Testis (tissue), 3 donors: ENCODE data around the gene PEAR1. TPM values are rescaled to one million over a fixed set of nuclear protein-coding genes. Genes with fewer than 3 reads are reported as not detected.

Experiments
- DNase-seq: peaks from one replicate; pipeline ENCODE4 v3.0.0-alpha.2; 2019
- H3K27ac ChIP-seq, 2 donors: fragments of 200-600 bp; sonication (generic); one replicate each; pipeline ENCODE4 v1.5.1; 2019
- H3K27me3 ChIP-seq: fragments of 200-600 bp; sonication (generic); one replicate; pipeline ENCODE4 v1.5.1; 2019
- H3K36me3 ChIP-seq: fragments of 200-600 bp; sonication (generic); one replicate; pipeline ENCODE4 v1.5.1; 2017; ENCODE audit warnings: low read depth; ENCODE audit errors: missing control alignments
- H3K4me1 ChIP-seq: fragments of 200-600 bp; sonication (generic); one replicate; pipeline ENCODE4 v1.5.1; 2019
- H3K4me3 ChIP-seq, 2 donors: fragments of 200-600 bp; sonication (generic); one replicate each; pipeline ENCODE4 v1.5.1; 2017 to 2019
- H3K9me3 ChIP-seq: fragments of 200-600 bp; sonication (generic); one replicate; pipeline ENCODE4 v1.5.1; 2017
- POLR2A ChIP-seq: fragments of 450-650 bp; IDR thresholded peaks from one replicate; pipeline ENCODE4 v1.6.1; 2017; ENCODE audit warnings: antibody characterized with exemption, mild to moderate bottlenecking, moderate library complexity
- WGBS, 2 donors: methylation state at CpG; one replicate each; pipeline ENCODE4 v1.1.5; 2018; 5-methylcytosine and 5-hydroxymethylcytosine counted together
- intact Hi-C: fragments of 100-400 bp; cut with DNase I; formaldehyde crosslinking; loops from one replicate; pipeline ENCODE4 v1.15.1; 2023; ENCODE audit warnings: low total_unique reads
- polyA plus RNA-seq: library from polyadenylated mRNA; stranded (reverse); fragments of 350-450 nt; fragmentation: Illumina TruSeq; extraction: RNeasy Lipid Tissue Mini Kit (QIAGEN cat#74804); gene quantifications from one replicate; pipeline ENCODE4 v1.2.3, GENCODE V29; 2014; ENCODE audit warnings: low read depth, low replicate concordance; ENCODE audit not compliant: insufficient read depth
- total RNA-seq, 2 donors: library from RNA; depleted of rRNA; stranded (reverse); fragments of >200 nt; gene quantifications; one replicate each; pipeline ENCODE4 v1.2.3, GENCODE V29; 2016
- TF ChIP-seq, protein P1 (sequence below), 3 experiments: fragments of 450-650 bp in 2 of 3; fragments of 200-600 bp in 1 of 3; sonication (generic) in 1 of 3; IDR thresholded peaks; one replicate each; pipeline ENCODE4 v1.5.1; 2016 to 2019; ENCODE audit warnings: antibody characterized with exemption in 3 of 3, mild to moderate bottlenecking in 2 of 3, moderate library complexity in 1 of 3

Gene PEAR1
- total and polyA plus RNA-seq, 3 donors from 2014 or later, result 10.5 to 13.8 (median 13.8) TPM

DNA sequence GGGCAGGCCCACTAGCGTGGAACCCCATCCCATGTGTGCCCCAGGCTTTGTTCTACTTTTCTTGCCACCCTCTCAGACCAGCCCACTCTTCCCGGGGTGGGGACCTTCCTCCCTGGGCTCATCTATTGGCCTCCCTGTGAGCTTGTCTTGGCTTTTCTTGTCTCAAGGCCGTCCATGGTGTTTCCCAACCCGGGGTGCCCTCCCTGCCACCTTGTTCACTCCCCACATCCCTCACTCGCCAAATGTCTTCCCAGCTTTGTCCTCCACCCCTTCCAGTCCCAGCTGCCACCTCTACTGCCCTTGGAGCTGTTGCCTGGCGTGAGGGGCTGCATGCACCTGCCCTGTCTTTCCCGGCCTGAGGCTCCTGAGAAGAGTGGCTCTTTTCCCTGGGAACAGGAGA, 45.3 kb downstream of the PEAR1 start:
- Histone ChIP-seq H3K27me3 (no peaks in the 10 kb centered on the region), H3K4me1 (no peaks in the 10 kb centered on the region), H3K4me3 (no peak overlapping the region), H3K27ac (no peak overlapping the region), H3K9me3 (no peaks in the 10 kb centered on the region), H3K36me3 (no peaks in the 10 kb centered on the region)
- TF ChIP-seq POLR2A, result no peak
- TF ChIP-seq, protein P1, sequence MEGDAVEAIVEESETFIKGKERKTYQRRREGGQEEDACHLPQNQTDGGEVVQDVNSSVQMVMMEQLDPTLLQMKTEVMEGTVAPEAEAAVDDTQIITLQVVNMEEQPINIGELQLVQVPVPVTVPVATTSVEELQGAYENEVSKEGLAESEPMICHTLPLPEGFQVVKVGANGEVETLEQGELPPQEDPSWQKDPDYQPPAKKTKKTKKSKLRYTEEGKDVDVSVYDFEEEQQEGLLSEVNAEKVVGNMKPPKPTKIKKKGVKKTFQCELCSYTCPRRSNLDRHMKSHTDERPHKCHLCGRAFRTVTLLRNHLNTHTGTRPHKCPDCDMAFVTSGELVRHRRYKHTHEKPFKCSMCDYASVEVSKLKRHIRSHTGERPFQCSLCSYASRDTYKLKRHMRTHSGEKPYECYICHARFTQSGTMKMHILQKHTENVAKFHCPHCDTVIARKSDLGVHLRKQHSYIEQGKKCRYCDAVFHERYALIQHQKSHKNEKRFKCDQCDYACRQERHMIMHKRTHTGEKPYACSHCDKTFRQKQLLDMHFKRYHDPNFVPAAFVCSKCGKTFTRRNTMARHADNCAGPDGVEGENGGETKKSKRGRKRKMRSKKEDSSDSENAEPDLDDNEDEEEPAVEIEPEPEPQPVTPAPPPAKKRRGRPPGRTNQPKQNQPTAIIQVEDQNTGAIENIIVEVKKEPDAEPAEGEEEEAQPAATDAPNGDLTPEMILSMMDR (IDR thresholded peaks at IDR 0.05), result no peak
- 61 to 64% methylated on average over 7 of the region's 7 CpGs for WGBS, 2 donors
- DNase-seq, result no peak
- intact Hi-C loops, result no loop called here

DNA sequence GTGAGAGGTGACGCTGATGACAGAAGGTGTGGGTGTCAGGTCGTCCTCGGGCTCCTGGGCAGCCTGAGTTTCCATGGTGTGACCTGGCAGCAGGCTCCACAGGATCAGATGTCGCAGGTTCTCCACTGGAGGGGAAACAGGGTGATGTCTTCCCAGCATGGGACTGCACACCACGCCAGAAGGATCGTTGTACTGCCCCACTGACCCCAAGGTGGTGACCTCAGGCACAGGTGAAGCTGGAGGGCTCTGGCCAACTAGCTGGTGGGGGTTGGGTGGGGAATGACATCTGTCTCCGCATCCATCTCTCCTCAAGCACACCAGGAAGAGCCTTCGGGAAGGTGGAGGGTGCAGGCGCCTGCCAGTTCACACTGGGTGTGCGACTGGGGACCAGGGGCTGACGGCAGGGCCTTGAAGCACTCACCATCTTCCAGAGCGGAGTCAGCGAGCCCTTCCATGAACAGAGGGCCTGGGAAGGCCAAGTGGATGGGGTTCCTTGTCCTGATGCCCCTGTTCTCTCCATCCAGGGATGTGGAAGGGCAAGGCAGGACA, 46.3 kb downstream of the PEAR1 start:
- no peak for TF ChIP-seq POLR2A
- TF ChIP-seq, protein P1 (IDR thresholded peaks at IDR 0.05), result no peak
- peaks cover 5% of the 10 kb centered on the region for H3K36me3 ChIP-seq
- H3K27me3 ChIP-seq, result no peaks in the 10 kb centered on the region
- H3K4me3 ChIP-seq, result no peak overlapping the region
- intact Hi-C loops, result loop anchor here (10.0 kb wide), 1 partner anchor 125 kb away; no protein-coding TSS in a partner anchor
- no peak for DNase-seq
- no peak overlapping the region for H3K27ac ChIP-seq
- WGBS, 2 donors, result 94% methylated on average over 7 to 13 of the region's 13 CpGs
- no peaks in the 10 kb centered on the region for H3K4me1 ChIP-seq
- H3K9me3 ChIP-seq, result no peaks in the 10 kb centered on the region

DNA sequence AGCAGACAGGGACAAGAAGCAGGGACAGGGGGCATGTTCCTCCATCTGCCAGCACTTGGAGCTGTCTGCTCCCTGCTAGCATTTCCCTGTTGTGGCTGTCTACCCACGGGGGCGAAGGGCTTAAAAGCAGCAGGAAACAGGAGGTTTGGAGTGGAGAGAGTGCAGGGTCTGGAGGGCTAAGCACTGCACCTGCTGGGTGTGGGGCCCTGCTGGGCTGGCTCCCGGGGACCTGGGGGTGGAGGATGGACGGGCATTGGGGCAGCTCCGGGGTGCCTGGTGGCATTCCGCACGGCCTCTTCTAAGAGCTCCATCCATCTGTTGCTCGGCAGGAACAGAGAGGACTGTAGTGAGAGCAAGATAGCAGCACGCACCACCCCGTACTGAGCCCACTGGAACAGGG, 48.2 kb downstream of the PEAR1 start:
- Histone ChIP-seq H3K4me1 (no peaks in the 10 kb centered on the region), H3K27ac (no peak overlapping the region), H3K4me3 (no peak overlapping the region), H3K9me3 (no peaks in the 10 kb centered on the region), H3K27me3 (no peaks in the 10 kb centered on the region), H3K36me3 (peaks cover 5% of the 10 kb centered on the region)
- TF ChIP-seq, protein P1 (IDR thresholded peaks at IDR 0.05), result no peak
- TF ChIP-seq POLR2A, result no peak
- intact Hi-C loops, result loop anchor here (10.0 kb wide), 1 partner anchor 123 kb away; no protein-coding TSS in a partner anchor
- no peak for DNase-seq
- WGBS, 2 donors, result 91 to 94% methylated on average over 10 of the region's 10 CpGs

DNA sequence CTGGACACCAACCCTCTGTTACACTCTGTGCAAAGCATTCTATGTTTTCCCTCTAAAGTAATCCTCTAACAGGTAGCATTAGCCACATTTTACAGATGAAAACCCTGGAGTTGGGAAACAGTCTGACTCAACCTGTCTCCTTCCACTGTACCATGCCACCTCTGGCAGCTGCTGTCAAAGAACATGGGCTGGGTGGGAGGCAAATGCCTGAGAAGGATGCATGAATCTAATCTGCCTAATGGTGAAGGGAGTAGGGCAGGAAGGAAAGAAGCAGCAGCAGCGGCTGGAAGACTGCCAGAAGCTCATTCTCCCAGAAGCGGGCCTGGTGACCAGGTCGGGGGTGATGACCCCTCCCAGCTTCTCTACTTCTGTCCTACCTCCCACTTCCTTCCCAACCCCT, 48.7 kb downstream of the PEAR1 start:
- Histone ChIP-seq H3K9me3 (no peaks in the 10 kb centered on the region), H3K27ac (no peak overlapping the region), H3K36me3 (peaks cover 5% of the 10 kb centered on the region), H3K4me3 (no peak overlapping the region), H3K4me1 (no peaks in the 10 kb centered on the region), H3K27me3 (no peaks in the 10 kb centered on the region)
- no peak for DNase-seq
- WGBS, 2 donors, result 51 to 64% methylated on average over 3 of the region's 3 CpGs
- TF ChIP-seq POLR2A, result no peak
- TF ChIP-seq, protein P1 (IDR thresholded peaks at IDR 0.05), result no peak
- intact Hi-C loops, result loop anchor here (10.0 kb wide), 1 partner anchor 123 kb away; no protein-coding TSS in a partner anchor

- H3K27me3 ChIP-seq, result no peaks in the 10 kb centered on the region
- no peak for DNase-seq
- WGBS, 2 donors, result 81 to 84% methylated on average over 7 of the region's 7 CpGs
- H3K4me1 ChIP-seq, result no peaks in the 10 kb centered on the region
- TF ChIP-seq POLR2A, result no peak
- TF ChIP-seq, protein P1 (IDR thresholded peaks at IDR 0.05), result no peak
- intact Hi-C loops, result loop anchor here (10.0 kb wide), 1 partner anchor 122 kb away; no protein-coding TSS in a partner anchor
- no peaks in the 10 kb centered on the region for H3K9me3 ChIP-seq
- no peak overlapping the region for H3K4me3 ChIP-seq
- H3K36me3 ChIP-seq, result peaks cover 5% of the 10 kb centered on the region
- no peak overlapping the region for H3K27ac ChIP-seq
Measured at GRCh38 chr1:156942576-156942975, 49.1 kb downstream of the PEAR1 start.
